GM21723 (cell line): ENCODE results near the gene ABL1.
"Not testable (repeated sequence)": the region's sequence is repeated elsewhere in the genome, so short reads cannot be mapped to it uniquely, and the experiment has no call there.

ENCODE experiments used
- ATAC-seq: cut with Tn5 transposase; IDR thresholded peaks from one replicate; pipeline ENCODE4 v1.9.1; 2021; ENCODE audit warnings: mild to moderate bottlenecking, moderate library complexity; ENCODE audit not compliant: unreplicated experiment

Gene ABL1

GRCh38 chr9:130834371-130835336 is at the start of gene ABL1:
Gene ABL1 (plus strand): TSS chr9:130835254. CDS start chr9:130835447, 193 bp downstream.
- ATAC-seq: peak; percentile 70

GRCh38 chr9:130785940-130786508 is 49.0 kb upstream of the ABL1 start:
- ATAC-seq: no peak

DNA sequence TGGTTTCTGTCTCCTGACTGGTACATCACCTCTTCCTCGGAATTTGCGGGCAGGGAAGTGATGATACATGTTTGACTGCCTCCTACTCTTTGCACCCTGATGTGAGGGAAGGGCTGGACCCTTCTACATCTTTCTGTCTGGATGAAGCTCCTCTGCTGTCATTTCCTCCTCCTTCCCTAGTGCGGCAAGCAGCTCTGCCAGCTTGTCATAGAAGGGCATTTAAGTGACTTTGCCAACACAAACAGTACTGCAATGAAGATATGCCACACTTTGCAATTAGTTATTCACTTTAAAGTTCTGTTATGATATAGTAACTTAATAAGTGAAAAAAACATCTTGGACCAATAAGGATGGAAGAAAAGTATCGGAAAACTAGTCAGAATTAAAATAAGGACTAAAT is 48.5 kb upstream of the ABL1 start:
- no peak for ATAC-seq

DNA sequence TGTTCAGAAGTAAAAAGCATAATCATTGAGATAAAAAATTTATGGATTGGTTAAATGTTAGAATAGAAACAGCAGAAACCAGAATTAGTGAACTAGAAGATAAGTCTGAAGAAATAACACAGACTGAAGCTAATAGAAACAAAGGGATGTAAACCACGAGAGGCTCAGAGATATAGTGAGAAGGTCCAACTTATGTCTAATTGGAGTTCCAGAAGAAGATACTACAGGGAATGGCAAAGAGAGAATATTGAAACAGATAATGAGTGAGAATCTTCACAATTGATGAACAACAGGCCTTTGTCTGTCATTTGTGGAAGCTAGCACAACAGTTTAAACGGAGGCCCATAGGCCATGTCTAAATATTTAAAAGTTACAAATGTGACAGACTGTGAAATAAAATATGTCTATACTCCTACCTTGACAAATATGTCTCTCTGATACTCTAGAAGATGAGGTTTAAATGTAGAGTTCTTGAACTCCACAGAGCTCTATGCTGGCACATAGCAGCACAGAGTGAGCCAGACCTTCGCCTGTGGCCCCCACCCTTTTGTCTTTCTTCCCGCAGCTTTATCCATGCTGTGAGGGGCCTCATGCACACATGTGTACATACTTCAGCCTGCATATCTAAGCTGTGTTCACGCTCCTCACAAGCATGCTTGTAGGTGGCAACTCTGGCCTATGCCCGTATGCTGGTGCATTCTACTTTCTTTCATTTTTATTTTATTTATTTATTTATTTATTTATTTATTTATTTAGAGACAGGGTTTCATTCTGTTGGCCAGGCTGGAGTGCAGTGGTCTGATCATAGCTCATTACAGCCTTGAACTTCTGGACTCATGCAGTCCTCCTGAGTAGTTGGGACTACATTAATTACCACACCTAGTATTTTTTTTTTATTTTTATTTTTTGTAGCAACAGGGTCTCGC is 45.0 kb upstream of the ABL1 start:
- ATAC-seq: no peak

DNA sequence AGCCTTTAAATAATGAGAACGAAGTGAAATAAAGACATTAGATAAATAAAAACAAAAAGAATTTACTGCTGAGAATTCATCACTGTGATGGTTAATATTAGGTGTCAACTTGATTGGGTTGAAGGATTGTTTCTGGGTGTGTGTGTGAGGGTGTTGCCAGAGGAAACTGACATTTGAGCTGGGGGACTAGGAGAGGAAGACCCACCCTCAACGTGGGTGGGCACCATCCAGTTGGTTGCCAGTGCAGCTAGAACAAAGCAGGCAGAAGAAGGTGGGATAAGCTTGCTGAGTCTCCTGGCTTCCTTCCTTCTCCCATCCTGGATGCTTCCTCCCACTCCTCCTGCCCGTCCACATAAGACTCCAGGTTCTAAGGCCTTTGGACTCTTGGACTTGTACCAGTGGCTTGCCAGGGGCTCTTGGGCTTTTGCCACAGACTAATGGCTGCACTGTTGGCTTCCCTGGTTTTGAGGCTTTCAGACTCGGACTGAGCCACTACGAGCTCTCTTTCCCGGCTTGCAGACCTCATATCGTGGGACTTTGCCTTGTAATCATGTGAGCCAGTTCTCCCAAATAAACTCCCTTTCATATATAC is 43.7 kb upstream of the ABL1 start:
- ATAC-seq: no peak

GRCh38 chr9:130793589-130793988 is 41.5 kb upstream of the ABL1 start:
- no peak for ATAC-seq

GRCh38 chr9:130794021-130794420 is 41.0 kb upstream of the ABL1 start:
- not testable (repeated sequence) for ATAC-seq

GRCh38 chr9:130794423-130794822 is 40.6 kb upstream of the ABL1 start:
- ATAC-seq: not testable (repeated sequence)

DNA sequence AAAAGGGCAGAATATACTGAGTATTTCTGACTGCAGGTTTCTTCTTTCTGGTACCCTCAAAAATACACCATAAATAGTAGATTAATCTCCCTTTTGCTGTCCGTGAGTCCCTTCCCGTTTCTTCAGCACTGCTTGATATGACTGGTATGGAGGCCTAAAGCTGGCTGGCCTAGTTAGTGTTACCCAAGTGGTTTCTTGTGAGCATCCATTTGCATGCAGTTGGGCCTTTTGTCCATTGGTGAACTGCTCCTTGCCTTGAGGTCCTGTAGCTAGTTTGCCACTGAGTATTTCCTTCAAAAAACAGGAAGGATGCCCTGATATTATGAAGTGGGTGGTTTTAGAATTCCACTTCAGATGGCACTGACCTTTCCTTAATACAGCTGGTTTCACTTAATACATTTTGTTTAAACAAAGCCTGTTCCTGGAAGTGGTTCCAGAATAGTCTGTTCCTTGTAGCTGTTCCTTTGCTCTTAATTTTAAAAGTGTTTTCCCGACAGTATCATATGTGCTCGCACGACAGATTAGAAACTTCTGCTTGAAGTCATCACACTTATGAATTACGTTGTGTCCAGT is 40.0 kb upstream of the ABL1 start:
- no peak for ATAC-seq

DNA sequence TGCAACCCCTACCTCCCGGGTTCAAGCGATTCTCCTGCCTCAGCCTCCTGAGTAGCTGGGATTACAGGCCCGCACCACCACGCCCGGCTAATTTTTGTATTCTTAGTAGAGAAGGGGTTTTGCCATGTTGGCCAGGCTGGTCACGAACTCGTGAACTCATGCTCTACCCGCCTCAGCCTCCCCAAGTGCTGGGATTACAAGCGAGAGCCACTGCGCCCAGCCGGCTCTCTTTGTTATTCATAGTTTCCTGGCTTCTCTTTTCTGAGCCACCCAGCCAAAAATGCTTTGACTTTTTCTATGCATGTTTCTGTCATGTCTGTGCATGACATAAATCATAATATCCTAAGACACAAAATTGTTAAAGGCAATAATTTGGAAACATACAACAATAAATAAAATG is 31.9 kb upstream of the ABL1 start:
- not testable (repeated sequence) for ATAC-seq

- ATAC-seq: no peak
These were observed 29.3 kb upstream of the ABL1 start for GRCh38 chr9:130805510-130806326.

- no peak for ATAC-seq
These were observed 28.7 kb upstream of the ABL1 start for GRCh38 chr9:130806327-130806716.

GRCh38 chr9:130810609-130811136 is 24.4 kb upstream of the ABL1 start:
- ATAC-seq: no peak

DNA sequence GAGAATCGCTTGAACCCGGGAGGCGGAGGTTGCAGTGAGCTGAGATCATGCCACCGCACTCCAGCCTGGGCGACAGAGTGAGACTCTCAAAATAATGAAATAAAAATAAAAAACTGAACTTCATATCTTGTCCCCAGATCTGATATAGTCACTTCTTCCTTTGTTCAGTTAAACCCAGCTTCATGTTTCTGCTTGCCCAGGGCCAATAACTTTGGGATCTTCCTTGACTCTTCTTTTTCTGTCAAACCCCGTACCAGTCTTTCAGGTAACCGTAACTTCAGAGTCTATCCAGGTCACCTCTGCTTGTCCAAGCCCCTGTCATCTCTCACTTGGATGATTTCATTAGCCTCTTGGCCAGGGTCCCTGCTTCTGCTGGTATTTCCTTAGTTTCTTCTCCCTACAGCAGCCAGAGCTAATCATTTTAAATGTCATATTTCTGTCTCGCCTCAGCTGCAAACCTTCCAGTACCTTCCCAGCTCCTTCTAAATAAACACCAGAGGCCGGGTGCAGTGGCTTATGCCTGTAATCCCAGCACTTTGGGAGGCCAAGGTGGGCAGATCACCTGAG is 19.7 kb upstream of the ABL1 start:
- ATAC-seq: no peak

- ATAC-seq: no peak
These were observed 17.1 kb upstream of the ABL1 start for GRCh38 chr9:130817914-130818313.

GRCh38 chr9:130820135-130820738 is 14.8 kb upstream of the ABL1 start:
- ATAC-seq: no peak

DNA sequence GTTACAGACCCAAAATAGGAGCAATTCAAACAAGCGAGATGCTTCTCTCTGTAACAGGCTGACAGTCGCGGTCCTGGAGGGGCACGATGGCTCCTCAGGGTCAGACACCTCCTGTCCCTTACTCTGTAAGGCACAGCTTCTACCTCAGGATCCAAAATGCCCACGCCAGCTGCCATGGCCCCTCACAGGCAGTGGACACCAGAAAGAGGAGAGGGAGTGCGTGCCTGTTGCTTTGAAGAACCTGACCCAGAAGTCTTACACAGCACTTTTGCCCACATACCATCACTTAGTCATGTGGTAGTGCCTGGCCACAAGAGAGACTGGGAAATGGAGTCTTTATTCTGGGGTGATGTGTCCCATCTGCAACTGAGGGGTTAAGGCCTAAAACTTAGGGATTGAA is 11.6 kb upstream of the ABL1 start:
- ATAC-seq: no peak

GRCh38 chr9:130824079-130824478 is 11.0 kb upstream of the ABL1 start:
- ATAC-seq: no peak
